Epithelial cell of proximal tubule (primary cell): ENCODE results near the gene ALS2. TPM values are rescaled to one million over a fixed set of nuclear protein-coding genes. Genes with fewer than 3 reads are reported as not detected.

Experiments used
- DNase-seq: peaks from one replicate; pipeline ENCODE4 v3.0.0-alpha.2; 2011; ENCODE audit warnings: low read depth
- H3K4me3 ChIP-seq: 2 replicates; pipeline ENCODE4 v1.5.1; 2011; ENCODE audit warnings: low read depth, mild to moderate bottlenecking, low read length
- total RNA-seq: library from RNA; depleted of rRNA; stranded (reverse); fragments of >200 nt; gene quantifications from 2 replicates; pipeline ENCODE4 v1.2.3, GENCODE V29; 2015
- TF ChIP-seq, protein P1 (sequence below): conservative IDR thresholded peaks from 2 replicates; pipeline ENCODE4 v1.5.1; 2012; ENCODE audit warnings: low read depth, mild to moderate bottlenecking, low read length

ALS2 gene
- total RNA-seq, 1 donor from 2014 or later, result 15.6 TPM

DNA sequence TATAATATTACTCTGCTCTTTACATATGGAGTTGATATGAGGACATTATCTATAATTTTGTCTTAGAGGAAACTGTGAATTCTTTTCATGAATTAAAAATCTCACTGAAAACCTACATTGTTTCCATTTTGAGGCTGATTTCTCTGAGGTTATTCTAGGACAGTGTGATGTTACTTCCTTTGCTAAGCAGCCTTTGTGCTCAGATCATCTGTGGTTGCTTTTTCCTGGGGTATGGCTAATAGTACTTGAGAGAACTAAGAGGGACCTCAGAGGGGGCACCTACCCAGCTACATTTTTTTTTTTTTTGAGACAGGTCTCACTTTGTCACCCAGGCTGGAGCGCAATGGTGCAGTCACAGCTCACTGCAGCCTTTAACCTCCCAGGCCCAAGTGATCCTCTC, 73.6 kb downstream of the ALS2 start:
- no peak overlapping the region for H3K4me3 ChIP-seq
- TF ChIP-seq, protein P1, sequence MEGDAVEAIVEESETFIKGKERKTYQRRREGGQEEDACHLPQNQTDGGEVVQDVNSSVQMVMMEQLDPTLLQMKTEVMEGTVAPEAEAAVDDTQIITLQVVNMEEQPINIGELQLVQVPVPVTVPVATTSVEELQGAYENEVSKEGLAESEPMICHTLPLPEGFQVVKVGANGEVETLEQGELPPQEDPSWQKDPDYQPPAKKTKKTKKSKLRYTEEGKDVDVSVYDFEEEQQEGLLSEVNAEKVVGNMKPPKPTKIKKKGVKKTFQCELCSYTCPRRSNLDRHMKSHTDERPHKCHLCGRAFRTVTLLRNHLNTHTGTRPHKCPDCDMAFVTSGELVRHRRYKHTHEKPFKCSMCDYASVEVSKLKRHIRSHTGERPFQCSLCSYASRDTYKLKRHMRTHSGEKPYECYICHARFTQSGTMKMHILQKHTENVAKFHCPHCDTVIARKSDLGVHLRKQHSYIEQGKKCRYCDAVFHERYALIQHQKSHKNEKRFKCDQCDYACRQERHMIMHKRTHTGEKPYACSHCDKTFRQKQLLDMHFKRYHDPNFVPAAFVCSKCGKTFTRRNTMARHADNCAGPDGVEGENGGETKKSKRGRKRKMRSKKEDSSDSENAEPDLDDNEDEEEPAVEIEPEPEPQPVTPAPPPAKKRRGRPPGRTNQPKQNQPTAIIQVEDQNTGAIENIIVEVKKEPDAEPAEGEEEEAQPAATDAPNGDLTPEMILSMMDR, result no peak
- DNase-seq, result no peak

DNA sequence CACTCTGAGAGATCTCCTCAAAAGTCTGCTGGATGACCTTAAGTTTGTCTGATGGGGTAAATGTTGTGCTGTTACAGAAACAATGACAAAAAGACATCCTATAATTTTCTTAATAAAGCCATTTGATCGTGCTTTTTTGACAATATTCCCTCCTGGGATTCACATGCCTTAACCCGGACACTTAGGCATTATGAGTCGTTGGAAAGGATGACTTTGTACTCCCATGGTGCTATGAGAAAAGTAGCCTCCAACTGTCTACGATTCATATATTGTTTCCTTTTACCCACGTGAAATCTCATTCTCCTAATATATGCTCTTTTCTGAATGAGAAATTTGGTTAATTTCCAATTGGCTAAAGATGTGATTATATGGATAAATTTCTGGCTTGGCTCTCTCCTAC, 76.2 kb downstream of the ALS2 start:
- DNase-seq, result no peak
- no peak overlapping the region for H3K4me3 ChIP-seq
- TF ChIP-seq, protein P1, result no peak

DNA sequence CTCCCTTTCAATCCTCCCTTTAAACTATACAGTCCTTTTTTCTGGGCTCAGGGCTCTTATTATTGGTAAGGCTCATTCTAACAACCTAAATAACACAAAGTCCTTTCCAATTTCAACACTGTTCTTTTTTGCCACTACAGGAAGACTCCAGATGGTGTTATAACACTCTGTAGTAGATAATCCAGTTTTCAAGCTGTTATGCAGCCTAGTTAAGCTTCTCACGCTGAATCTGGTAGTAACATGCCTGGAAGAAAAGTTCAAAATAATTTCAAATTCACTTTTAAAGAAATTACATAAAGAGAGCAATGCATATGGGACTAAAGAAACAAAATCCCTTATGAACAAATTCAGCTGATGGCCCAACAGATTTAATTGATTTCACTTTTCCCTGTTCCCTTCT, 79.1 kb downstream of the ALS2 start:
- TF ChIP-seq, protein P1, result no peak
- no peak overlapping the region for H3K4me3 ChIP-seq
- no peak for DNase-seq

DNA sequence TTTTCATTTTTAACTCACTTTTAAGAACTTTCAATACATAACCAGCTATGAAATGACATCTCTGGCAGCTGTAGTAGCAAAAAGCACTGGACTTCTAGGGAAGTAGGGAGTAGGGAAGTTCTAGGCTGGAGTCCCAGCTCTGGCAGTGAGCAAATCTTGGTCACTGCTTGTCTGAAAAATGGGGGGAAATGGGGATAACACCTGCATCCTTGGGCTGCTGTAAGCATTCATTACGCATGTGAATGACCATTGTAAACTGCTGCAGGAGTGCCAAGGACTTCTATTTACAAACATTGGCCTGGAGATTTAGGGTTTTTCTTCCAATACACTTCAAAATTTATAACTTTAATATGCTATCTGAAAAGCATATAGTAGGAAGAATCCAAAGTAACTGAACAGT, 81.3 kb downstream of the ALS2 start:
- H3K4me3 ChIP-seq, result no peak overlapping the region
- TF ChIP-seq, protein P1, result no peak
- no peak for DNase-seq

DNA sequence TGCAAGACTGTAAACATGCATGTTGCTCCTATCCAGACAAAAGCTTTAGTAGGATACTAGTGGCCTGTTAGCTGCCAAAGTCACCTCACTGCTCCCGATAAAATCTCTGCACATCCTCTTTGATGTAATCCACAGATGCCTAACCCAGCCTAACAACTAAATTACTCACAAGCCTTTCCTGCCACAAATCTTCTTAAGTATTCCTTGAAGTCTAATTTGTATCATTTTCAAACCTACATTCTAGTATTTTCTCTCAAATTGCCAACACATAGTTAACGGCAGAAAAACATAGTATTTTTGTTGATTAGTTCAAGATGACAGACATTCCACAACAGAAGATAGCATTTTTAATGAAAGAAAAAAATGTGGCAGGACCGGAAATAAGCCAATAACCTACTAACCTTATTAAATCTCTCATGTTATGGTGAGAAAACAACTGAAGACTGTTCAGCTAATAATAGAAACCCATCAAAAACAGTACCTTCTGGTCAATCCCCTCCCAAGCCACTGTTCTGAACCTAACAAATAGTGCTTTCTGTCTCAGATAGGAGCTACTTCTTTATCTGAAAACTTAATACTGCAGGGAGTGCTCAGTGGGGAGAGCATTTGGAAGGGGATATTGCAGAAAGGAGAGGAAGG, 82.0 kb downstream of the ALS2 start, which contains the start of gene MPP4:
MPP4 (minus strand) TSS at position 57 of the 639 bp plus-strand sequence. CDS start 4,690 bp downstream, outside the sequence.
- TF ChIP-seq, protein P1, result no peak
- H3K4me3 ChIP-seq, result no peak within 1 kb of the TSS
- no peak for DNase-seq

DNA sequence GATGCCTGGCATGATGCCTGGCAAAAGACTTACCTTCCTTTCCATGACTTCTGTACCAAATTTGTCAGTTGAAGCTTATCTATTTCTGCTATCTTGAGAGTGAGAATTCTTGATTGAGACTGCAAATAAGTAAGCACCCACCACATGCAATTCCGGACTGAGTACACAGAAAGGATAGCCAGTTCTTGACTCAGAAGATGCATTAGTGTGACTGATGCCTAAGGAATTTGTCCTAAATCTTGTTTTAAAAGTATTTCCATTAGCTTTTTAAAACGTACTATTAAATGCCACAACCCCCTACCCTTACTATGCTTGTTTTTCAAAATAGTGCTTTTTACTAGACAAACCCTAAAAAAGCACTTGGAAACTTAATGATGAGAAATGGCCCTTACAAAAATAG, 82.8 kb downstream of the ALS2 start:
- no peak for DNase-seq
- TF ChIP-seq, protein P1, result no peak
- no peak overlapping the region for H3K4me3 ChIP-seq

DNA sequence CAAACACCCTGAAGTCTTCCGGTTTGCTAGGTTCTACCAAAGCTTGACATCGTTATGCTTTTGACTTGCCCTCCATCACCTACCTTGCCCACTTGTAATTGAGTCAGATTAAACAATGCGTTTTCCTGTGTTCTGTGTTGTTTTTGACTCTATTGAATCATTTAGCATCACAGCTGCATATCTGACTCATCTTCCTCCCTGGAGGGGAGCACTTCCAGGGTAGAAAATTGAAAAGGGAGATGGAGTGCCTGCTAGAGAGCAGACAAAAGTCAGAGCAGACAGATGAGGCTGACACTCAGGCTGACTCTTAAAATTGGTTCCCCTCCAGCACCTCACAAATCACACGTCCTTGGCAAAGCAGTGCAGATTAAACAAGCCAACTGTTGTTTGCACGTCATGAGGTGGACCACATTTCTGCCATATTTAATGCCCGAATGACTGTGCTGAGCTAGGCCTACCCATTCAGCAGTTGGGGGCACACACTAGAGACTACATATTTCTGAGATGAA, 84.5 kb downstream of the ALS2 start:
- DNase-seq, result no peak
- no peak overlapping the region for H3K4me3 ChIP-seq
- TF ChIP-seq, protein P1, result no peak
